Stimulated activated CD8-positive, alpha-beta memory T cell treated with anti-CD3 and anti-CD28 coated beads, Interleukin-4, amount 100 ng/mL, for 24 hours (primary cell): ENCODE data around the gene RSF1.

Source experiments
- DNase-seq: peaks from one replicate; pipeline ENCODE4 v3.0.0-alpha.2; 2020; ENCODE audit warnings: low read depth

RSF1 gene

DNA sequence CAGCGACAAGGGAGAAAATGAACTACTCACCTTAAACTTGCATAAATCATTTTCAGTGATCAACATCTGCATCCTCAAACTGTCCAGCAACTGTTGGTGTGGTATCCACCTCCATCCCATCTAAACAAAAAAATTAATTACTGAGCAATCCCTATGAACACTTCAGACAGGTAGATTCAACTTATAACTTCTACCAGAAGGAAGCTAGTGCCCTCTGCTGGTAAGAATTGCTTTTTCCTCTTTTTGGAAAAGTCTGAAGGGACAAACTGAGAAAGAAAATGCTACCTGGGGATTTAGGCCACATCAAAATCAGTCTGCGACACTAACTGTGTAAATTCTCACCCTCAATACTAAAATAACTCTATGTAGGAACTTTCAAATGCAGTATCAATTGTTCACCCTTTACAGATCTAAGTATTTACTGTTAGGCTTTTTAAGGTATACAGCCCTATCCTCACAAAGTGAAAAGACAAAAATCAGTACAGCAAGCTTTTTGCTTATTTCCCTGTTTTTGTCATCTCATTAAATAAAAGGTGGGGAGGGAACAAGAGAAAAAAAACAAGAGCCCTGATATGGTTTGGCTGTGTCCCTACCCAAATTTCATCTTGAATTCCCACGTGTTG is 200.8 kb downstream of the RSF1 start:
- DNase-seq, result no peak

DNA sequence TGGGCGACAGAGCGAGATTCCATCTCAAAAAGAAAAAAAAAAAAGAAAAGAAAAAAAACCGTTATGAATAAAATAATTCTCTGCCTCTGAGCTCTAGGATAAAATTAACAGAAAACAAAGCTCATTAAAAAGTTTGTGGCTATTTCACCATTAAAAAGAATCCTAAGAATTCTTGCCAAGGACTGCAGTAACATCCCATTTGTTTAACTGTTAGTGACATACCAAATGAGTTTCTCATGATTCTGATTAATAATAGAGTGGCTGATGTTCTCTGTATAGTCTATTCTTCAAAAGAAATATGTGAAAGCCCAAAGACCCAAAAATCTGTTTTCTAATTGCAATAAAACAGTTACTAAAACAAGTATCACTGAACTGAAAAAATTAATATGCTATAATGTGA is 202.6 kb downstream of the RSF1 start:
- DNase-seq, result no peak

DNA sequence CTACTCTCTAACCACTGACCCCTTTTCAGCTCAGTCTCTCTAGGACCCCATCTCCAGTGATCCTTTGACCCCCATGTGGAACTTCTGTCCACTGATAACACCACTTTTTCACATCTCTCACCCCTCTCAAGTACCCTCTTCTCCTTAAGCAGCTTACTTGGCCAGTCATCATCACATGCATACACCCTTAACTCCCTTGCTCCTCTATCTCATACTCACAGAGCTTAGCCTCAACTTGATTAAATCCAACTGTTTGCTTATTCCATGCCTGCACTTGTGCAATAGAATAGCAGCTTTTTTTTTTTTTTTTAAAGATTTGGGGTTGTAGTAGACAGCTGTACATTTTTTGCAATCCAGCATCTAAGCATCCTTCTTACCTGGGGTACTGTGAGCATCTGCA is 208.6 kb downstream of the RSF1 start:
- no peak for DNase-seq
